ENCODE results near the gene UBA1.

The UBA1 gene

DNA sequence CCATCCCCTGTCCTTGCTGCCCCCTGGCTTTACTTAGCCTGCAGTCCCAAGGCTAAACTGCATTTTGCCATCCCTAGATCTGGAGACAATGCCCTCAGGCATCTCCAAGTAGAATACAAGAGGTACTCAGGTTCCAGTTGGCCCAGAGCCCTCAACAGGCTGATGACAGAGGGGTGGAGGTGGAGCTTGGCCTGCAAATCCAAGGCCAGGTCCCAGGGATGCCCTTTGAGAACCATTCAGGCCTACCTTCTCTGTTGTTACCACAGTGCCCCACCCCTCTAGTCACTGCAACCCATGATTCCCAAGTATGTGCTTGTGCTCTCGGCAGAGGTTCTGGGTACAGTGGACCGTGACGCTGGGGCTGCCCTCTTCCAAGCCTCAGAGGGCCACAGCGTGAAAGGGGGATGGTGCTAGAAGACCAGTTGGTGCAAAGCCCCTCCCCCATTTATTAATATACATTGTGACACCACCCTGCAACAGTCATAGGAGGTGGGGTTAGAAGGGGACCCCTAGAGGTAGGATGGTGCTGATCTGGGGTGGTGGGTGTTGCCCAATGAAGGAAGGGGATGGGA lies 6.4 kb upstream of the UBA1 start:
- H3K9me3 ChIP-seq (ENCODE audit: low read length) = no peaks in the 10 kb centered on the region

DNA sequence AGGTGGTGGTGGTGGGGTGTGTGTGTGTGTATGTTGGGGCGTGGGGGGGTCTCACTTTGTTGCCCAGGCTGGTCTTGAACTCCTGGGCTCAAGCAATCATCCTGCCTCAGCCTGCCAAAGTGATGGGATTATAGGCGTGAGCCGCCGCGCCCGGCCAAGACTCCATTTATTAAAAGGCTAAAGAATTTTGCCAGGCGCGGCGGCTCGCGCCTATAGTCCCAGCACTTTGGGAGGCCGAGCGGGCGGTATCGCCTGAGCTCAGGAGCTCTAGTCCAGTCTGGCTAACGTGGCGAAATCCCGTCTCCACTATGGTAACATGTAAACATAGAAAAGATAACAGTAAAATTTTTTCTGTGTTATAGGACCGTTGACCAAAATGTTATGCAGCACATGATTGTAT lies 3.7 kb upstream of the UBA1 start:
- H4K20me1 ChIP-seq (ENCODE audit: insufficient read depth, low read length) = no peaks in the 10 kb centered on the region
- no peaks in the 10 kb centered on the region for H3K9me3 ChIP-seq (ENCODE audit: low read length)
- H3F3A ChIP-seq (ENCODE audit: insufficient read depth, low read length) = no peaks in the 10 kb centered on the region
- no peak for TF ChIP-seq EZH2 (IDR thresholded peaks at IDR 0.05; ENCODE audit: borderline replicate concordance, low read length)
- TF ChIP-seq, protein P1, sequence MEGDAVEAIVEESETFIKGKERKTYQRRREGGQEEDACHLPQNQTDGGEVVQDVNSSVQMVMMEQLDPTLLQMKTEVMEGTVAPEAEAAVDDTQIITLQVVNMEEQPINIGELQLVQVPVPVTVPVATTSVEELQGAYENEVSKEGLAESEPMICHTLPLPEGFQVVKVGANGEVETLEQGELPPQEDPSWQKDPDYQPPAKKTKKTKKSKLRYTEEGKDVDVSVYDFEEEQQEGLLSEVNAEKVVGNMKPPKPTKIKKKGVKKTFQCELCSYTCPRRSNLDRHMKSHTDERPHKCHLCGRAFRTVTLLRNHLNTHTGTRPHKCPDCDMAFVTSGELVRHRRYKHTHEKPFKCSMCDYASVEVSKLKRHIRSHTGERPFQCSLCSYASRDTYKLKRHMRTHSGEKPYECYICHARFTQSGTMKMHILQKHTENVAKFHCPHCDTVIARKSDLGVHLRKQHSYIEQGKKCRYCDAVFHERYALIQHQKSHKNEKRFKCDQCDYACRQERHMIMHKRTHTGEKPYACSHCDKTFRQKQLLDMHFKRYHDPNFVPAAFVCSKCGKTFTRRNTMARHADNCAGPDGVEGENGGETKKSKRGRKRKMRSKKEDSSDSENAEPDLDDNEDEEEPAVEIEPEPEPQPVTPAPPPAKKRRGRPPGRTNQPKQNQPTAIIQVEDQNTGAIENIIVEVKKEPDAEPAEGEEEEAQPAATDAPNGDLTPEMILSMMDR (IDR thresholded peaks at IDR 0.05; ENCODE audit: low read length) = no peak
- no peak overlapping the region for H3K4me3 ChIP-seq (ENCODE audit: low read depth, low read length, poor library complexity, severe bottlenecking)
- peaks cover 19% of the 10 kb centered on the region for H3K4me1 ChIP-seq (ENCODE audit: insufficient read depth, low read length, severe bottlenecking)
- no peak overlapping the region for H3K27ac ChIP-seq (ENCODE audit: low read depth, low read length, poor library complexity, severe bottlenecking)
- peaks cover 13% of the 10 kb centered on the region for H3K79me2 ChIP-seq (ENCODE audit: insufficient read depth, low read length)
- no peak overlapping the region for H2AFZ ChIP-seq (ENCODE audit: low read length)
- H3K36me3 ChIP-seq (ENCODE audit: insufficient read depth, low read length) = peaks cover 22% of the 10 kb centered on the region
- no peak overlapping the region; the same call in 1 of the 2 replicates for H3K4me2 ChIP-seq (ENCODE audit: low read length)
- H3K9ac ChIP-seq (ENCODE audit: low read length) = no peak overlapping the region
- no peaks in the 10 kb centered on the region for H3K9me2 ChIP-seq (ENCODE audit: low read depth, low read length)
- no peaks in the 10 kb centered on the region for H3K27me3 ChIP-seq (ENCODE audit: insufficient read depth, low read length)

More for the DNA sequence above, 6.4 kb upstream of the UBA1 start:
- no peaks in the 10 kb centered on the region for H3F3A ChIP-seq (ENCODE audit: insufficient read depth, low read length)
- no peaks in the 10 kb centered on the region for H3K79me2 ChIP-seq (ENCODE audit: insufficient read depth, low read length)
- no peaks in the 10 kb centered on the region for H4K20me1 ChIP-seq (ENCODE audit: insufficient read depth, low read length)
- TF ChIP-seq, protein P1 (IDR thresholded peaks at IDR 0.05; ENCODE audit: low read length) = no peak
- no peak for TF ChIP-seq EZH2 (IDR thresholded peaks at IDR 0.05; ENCODE audit: borderline replicate concordance, low read length)
- H3K36me3 ChIP-seq (ENCODE audit: insufficient read depth, low read length) = peaks cover 29% of the 10 kb centered on the region
- H3K27me3 ChIP-seq (ENCODE audit: insufficient read depth, low read length) = no peaks in the 10 kb centered on the region
- H3K4me3 ChIP-seq (ENCODE audit: low read depth, low read length, poor library complexity, severe bottlenecking) = no peak overlapping the region
- no peaks in the 10 kb centered on the region for H3K9me2 ChIP-seq (ENCODE audit: low read depth, low read length)
- peaks cover 5% of the 10 kb centered on the region for H3K4me1 ChIP-seq (ENCODE audit: insufficient read depth, low read length, severe bottlenecking)
- H2AFZ ChIP-seq (ENCODE audit: low read length) = no peak overlapping the region
- H3K27ac ChIP-seq (ENCODE audit: low read depth, low read length, poor library complexity, severe bottlenecking) = no peak overlapping the region
- H3K4me2 ChIP-seq (ENCODE audit: low read length) = no peak overlapping the region
- H3K9ac ChIP-seq (ENCODE audit: low read length) = no peak overlapping the region

DNA sequence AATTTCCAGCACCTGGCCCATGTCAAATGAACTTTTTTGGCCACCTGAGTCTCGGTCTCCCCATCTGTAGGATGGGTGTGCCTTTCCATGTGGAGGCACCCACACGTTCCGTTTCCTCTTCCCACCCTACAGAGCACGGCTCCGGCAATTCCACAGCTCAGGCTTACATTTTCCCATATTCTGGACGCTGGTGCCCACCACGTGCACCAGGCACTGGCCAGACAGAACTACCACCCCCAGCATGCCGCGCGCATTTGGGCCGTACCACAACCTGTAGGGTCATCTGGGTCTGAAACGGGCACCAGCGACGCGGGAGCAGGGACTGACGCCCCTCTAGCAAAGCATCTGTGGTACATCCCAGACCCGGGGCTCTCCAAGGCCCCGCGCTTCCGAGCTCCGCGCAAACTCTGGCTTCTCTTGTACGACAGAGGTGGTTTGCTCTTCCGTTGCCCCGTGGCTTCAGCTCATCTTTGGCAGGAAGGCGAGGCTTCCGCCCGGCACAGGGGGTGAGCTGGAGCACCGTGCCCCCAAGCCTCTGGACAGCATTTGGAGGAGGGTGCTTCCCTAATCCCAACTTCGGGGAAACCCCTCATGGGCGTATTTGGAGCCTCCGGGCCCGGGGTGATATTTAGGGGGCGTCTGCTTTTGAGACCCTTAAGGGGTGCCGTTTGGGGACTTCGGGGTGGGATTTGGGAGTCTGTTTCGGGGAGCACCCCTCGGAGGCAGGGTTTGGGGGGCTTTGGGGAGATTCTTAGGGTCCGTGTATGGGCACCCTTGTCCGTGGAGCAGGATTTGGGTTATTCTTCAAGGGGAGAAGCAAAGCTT lies 3.0 kb upstream of the UBA1 start:
- Histone ChIP-seq H3K4me2 (ENCODE audit: low read length) (peak overlapping the region; percentile 96), H3K79me2 (ENCODE audit: insufficient read depth, low read length) (peaks cover 20% of the 10 kb centered on the region), H3K9me3 (ENCODE audit: low read length) (no peaks in the 10 kb centered on the region), H3K36me3 (ENCODE audit: insufficient read depth, low read length) (peaks cover 18% of the 10 kb centered on the region), H3K9me2 (ENCODE audit: low read depth, low read length) (no peaks in the 10 kb centered on the region), H3F3A (ENCODE audit: insufficient read depth, low read length) (no peaks in the 10 kb centered on the region), H3K27me3 (ENCODE audit: insufficient read depth, low read length) (no peaks in the 10 kb centered on the region), H4K20me1 (ENCODE audit: insufficient read depth, low read length) (no peaks in the 10 kb centered on the region), H3K4me3 (ENCODE audit: low read depth, low read length, poor library complexity, severe bottlenecking) (peak overlapping the region; percentile 91), H2AFZ (ENCODE audit: low read length) (no peak overlapping the region), H3K27ac (ENCODE audit: low read depth, low read length, poor library complexity, severe bottlenecking) (peak overlapping the region; percentile 98), H3K9ac (ENCODE audit: low read length) (peak overlapping the region; percentile 100), H3K4me1 (ENCODE audit: insufficient read depth, low read length, severe bottlenecking) (peaks cover 26% of the 10 kb centered on the region)
- TF ChIP-seq EZH2 (IDR thresholded peaks at IDR 0.05; ENCODE audit: borderline replicate concordance, low read length) = no peak
- TF ChIP-seq, protein P1 (IDR thresholded peaks at IDR 0.05; ENCODE audit: low read length) = no peak

Measured in OCI-LY1 (cell line).